Peyer's patch (tissue), 4 donors: Measurements from ENCODE around the gene ICE1. TPM values are rescaled to one million over a fixed set of nuclear protein-coding genes. Genes with fewer than 3 reads are reported as not detected.
A peak's percentile ranks its signal among the peaks of the same experiment; 100 is the strongest.
"Not testable (repeated sequence)": the region's sequence is repeated elsewhere in the genome, so short reads cannot be mapped to it uniquely, and the experiment has no call there.

Source experiments
- DNase-seq, 3 donors: peaks; one replicate each; pipeline ENCODE4 v3.0.0-alpha.2; 2017 to 2019
- H3K27ac ChIP-seq, 4 donors: fragments of 200-600 bp; sonication (generic); one replicate each; pipeline ENCODE4 v1.5.1; 2016 to 2019
- H3K27me3 ChIP-seq, 2 donors: fragments of 200-600 bp; sonication (generic); one replicate each; pipeline ENCODE4 v1.5.1; 2019
- H3K36me3 ChIP-seq, 3 donors: fragments of 200-600 bp; sonication (generic); one replicate each; pipeline ENCODE4 v1.5.1; 2016 to 2019
- H3K4me1 ChIP-seq, 4 donors: fragments of 200-600 bp; sonication (generic); one replicate each; pipeline ENCODE4 v1.5.1; 2016 to 2019
- H3K4me3 ChIP-seq, 4 donors: fragments of 200-600 bp; sonication (generic); 1 replicate in 3 of 4; 2 replicates in 1 of 4; pipeline ENCODE4 v1.5.1; 2016 to 2019; ENCODE audit warnings: mild to moderate bottlenecking in 1 of 4
- H3K9me3 ChIP-seq, 4 donors: fragments of 200-600 bp; sonication (generic); one replicate each; pipeline ENCODE4 v1.5.1; 2016 to 2019; ENCODE audit warnings: mild to moderate bottlenecking in 1 of 4
- POLR2A ChIP-seq, 2 donors: fragments of 450-650 bp; IDR thresholded peaks; one replicate each; pipeline ENCODE4 v1.5.1; 2017; ENCODE audit warnings: antibody characterized with exemption in 2 of 2, mild to moderate bottlenecking in 2 of 2, moderate library complexity in 2 of 2
- total RNA-seq, 4 donors: library from RNA; depleted of rRNA; stranded (reverse); fragments of >200 nt; gene quantifications; one replicate each; pipeline ENCODE4 v1.1.0, GENCODE V29; 2016
- TF ChIP-seq, protein P1 (sequence below), 6 experiments: fragments of 450-650 bp in 4 of 6; fragments of 200-600 bp in 2 of 6; sonication (generic) in 1 of 6; IDR thresholded peaks; one replicate each; pipeline ENCODE4 v1.5.1; 2017 to 2019; ENCODE audit warnings: antibody characterized with exemption in 6 of 6, mild to moderate bottlenecking in 3 of 6, moderate library complexity in 1 of 6

The ICE1 gene
- total RNA-seq, 4 donors from 2014 or later = 21.8 to 55.3 (median 24.9) TPM

GRCh38 chr5:5394384-5394986 lies 28.0 kb upstream of the ICE1 start:
- not testable (repeated sequence) for H3K4me1 ChIP-seq, H3K4me3 ChIP-seq, H3K9me3 ChIP-seq, H3K36me3 ChIP-seq, H3K27ac ChIP-seq, H3K27me3 ChIP-seq
- TF ChIP-seq, protein P1, sequence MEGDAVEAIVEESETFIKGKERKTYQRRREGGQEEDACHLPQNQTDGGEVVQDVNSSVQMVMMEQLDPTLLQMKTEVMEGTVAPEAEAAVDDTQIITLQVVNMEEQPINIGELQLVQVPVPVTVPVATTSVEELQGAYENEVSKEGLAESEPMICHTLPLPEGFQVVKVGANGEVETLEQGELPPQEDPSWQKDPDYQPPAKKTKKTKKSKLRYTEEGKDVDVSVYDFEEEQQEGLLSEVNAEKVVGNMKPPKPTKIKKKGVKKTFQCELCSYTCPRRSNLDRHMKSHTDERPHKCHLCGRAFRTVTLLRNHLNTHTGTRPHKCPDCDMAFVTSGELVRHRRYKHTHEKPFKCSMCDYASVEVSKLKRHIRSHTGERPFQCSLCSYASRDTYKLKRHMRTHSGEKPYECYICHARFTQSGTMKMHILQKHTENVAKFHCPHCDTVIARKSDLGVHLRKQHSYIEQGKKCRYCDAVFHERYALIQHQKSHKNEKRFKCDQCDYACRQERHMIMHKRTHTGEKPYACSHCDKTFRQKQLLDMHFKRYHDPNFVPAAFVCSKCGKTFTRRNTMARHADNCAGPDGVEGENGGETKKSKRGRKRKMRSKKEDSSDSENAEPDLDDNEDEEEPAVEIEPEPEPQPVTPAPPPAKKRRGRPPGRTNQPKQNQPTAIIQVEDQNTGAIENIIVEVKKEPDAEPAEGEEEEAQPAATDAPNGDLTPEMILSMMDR (IDR thresholded peaks at IDR 0.05) = peak in 4 of 6 experiments; percentile 25 to 52 (median 47)
- peak in 1 of 3 donors; percentile 78 for DNase-seq

- not testable (repeated sequence) for H3K9me3 ChIP-seq, DNase-seq, H3K36me3 ChIP-seq, H3K4me3 ChIP-seq, H3K27me3 ChIP-seq, H3K27ac ChIP-seq, H3K4me1 ChIP-seq
Observed at GRCh38 chr5:5395093-5395492, 27.4 kb upstream of the ICE1 start.

- Histone ChIP-seq H3K9me3 (no peaks in the 10 kb centered on the region), H3K36me3 (no peaks in the 10 kb centered on the region), H3K4me1 (no peaks in the 10 kb centered on the region), H3K27ac (no peak overlapping the region), H3K4me3 (no peak overlapping the region), H3K27me3 (no peaks in the 10 kb centered on the region)
- TF ChIP-seq, protein P1 (IDR thresholded peaks at IDR 0.05) = no peak
- TF ChIP-seq POLR2A (IDR thresholded peaks at IDR 0.05) = no peak
- no peak for DNase-seq
Observed at GRCh38 chr5:5398071-5398470, 24.4 kb upstream of the ICE1 start.

DNA sequence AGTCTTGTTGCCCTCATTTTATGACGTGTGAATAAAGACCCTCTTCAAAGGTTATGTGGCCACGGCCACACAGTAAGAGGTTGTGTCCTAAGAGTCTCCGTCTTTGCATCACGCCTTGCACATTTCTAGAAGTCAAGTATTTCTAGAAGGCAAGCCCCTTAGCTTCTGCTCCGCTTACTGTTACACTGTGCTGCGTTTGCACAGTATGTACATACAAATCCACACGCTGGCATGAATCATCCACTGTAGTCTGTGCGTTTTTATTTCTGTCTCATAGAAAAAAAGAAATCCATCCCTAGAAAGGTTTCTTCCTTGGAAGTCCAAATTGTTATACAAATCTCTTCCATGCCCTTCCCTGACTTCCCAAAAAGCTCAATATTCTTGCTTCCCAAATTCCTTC lies 21.4 kb upstream of the ICE1 start:
- TF ChIP-seq, protein P1 (IDR thresholded peaks at IDR 0.05) = no peak
- TF ChIP-seq POLR2A (IDR thresholded peaks at IDR 0.05) = no peak
- Histone ChIP-seq H3K4me1 (no peaks in the 10 kb centered on the region), H3K36me3 (no peaks in the 10 kb centered on the region), H3K27ac (no peak overlapping the region), H3K9me3 (no peaks in the 10 kb centered on the region), H3K4me3 (no peak overlapping the region), H3K27me3 (no peaks in the 10 kb centered on the region)
- no peak for DNase-seq

- no peaks in the 10 kb centered on the region for H3K36me3 ChIP-seq
- no peak overlapping the region for H3K27ac ChIP-seq
- H3K4me3 ChIP-seq = no peak overlapping the region
- no peaks in the 10 kb centered on the region for H3K4me1 ChIP-seq
- H3K9me3 ChIP-seq = peaks cover 0 to 3% (median 0%) of the 10 kb centered on the region in 4 donors
- H3K27me3 ChIP-seq = no peaks in the 10 kb centered on the region
- TF ChIP-seq POLR2A (IDR thresholded peaks at IDR 0.05) = no peak
- TF ChIP-seq, protein P1 (IDR thresholded peaks at IDR 0.05) = no peak
- DNase-seq = no peak
Observed at GRCh38 chr5:5403741-5404140, 18.7 kb upstream of the ICE1 start.

- no peaks in the 10 kb centered on the region for H3K4me1 ChIP-seq
- no peaks in the 10 kb centered on the region for H3K36me3 ChIP-seq
- H3K9me3 ChIP-seq = peaks cover 0 to 9% (median 0%) of the 10 kb centered on the region in 4 donors
- H3K27ac ChIP-seq = no peak overlapping the region
- H3K4me3 ChIP-seq = no peak overlapping the region
- DNase-seq = no peak
- no peak for TF ChIP-seq POLR2A (IDR thresholded peaks at IDR 0.05)
- no peaks in the 10 kb centered on the region for H3K27me3 ChIP-seq
Observed at GRCh38 chr5:5404381-5404780, 18.1 kb upstream of the ICE1 start.

- no peaks in the 10 kb centered on the region for H3K36me3 ChIP-seq
Observed at GRCh38 chr5:5405441-5405840, 17.0 kb upstream of the ICE1 start.

More at GRCh38 chr5:5405441-5405840, 17.0 kb upstream of the ICE1 start:
- DNase-seq = no peak
- no peaks in the 10 kb centered on the region for H3K27me3 ChIP-seq
- H3K9me3 ChIP-seq = peaks cover 0 to 13% (median 0%) of the 10 kb centered on the region in 4 donors
- H3K4me1 ChIP-seq = no peaks in the 10 kb centered on the region
- no peak overlapping the region for H3K4me3 ChIP-seq
- TF ChIP-seq POLR2A (IDR thresholded peaks at IDR 0.05) = no peak
- TF ChIP-seq, protein P1 (IDR thresholded peaks at IDR 0.05) = no peak
- H3K27ac ChIP-seq = no peak overlapping the region
